ENCODE measurements around the gene LSM3.
A peak's percentile ranks its signal among the peaks of the same experiment; 100 is the strongest.

Gene LSM3

DNA sequence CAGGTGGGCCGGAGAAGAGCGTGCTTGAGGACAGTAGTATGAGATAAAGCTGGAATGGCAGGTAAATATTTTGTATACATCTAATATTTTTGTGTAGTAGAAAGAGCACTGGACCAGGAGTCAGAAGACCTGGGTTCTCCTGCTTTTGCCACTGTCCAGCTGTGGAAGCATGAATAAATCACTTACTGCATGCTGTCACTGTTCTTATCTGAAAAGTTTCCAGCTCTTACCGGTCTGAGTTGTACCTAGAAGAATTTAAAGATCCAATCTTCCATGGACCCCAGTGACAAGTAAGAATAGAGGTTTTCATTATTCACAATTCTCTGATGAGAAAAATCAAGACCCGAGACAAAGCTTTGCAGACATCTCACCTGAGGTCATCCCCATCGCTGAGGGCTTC is 6.1 kb upstream of the LSM3 start:
- Histone ChIP-seq H3K27ac (no peak overlapping the region), H3K36me3 (peaks cover 55% of the 10 kb centered on the region), H3K27me3 (ENCODE audit: insufficient read depth, low read depth, severe bottlenecking) (no peaks in the 10 kb centered on the region), H3K9me3 (ENCODE audit: severe bottlenecking) (no peaks in the 10 kb centered on the region), H3K4me3 (ENCODE audit: low read depth, low read length) (no peak overlapping the region)
- DNase-seq = no peak
- TF ChIP-seq, protein P1, sequence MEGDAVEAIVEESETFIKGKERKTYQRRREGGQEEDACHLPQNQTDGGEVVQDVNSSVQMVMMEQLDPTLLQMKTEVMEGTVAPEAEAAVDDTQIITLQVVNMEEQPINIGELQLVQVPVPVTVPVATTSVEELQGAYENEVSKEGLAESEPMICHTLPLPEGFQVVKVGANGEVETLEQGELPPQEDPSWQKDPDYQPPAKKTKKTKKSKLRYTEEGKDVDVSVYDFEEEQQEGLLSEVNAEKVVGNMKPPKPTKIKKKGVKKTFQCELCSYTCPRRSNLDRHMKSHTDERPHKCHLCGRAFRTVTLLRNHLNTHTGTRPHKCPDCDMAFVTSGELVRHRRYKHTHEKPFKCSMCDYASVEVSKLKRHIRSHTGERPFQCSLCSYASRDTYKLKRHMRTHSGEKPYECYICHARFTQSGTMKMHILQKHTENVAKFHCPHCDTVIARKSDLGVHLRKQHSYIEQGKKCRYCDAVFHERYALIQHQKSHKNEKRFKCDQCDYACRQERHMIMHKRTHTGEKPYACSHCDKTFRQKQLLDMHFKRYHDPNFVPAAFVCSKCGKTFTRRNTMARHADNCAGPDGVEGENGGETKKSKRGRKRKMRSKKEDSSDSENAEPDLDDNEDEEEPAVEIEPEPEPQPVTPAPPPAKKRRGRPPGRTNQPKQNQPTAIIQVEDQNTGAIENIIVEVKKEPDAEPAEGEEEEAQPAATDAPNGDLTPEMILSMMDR (IDR thresholded peaks at IDR 0.05; ENCODE audit: low read depth, low read length) = no peak

DNA sequence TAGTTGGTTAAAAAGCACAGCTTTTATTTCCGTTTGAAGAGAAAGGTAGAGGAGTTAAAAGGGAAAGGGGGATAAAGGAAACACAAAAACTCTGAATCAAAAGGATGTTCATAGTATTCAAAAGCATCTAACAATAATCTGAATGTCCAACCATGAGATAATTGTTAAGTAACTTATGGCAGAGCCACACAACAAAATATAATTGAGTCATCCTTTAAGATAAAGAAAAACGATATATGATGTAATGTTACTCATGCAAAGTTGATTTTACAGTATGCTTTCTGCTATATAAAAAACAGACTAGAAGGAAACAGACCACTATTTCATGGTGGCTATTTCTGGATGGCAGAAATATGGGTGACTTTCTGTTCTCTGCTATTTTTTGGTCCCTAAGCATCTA is 4.1 kb upstream of the LSM3 start:
- Histone ChIP-seq H3K36me3 (peaks cover 42% of the 10 kb centered on the region), H3K27ac (no peak overlapping the region)
- TF ChIP-seq, protein P1 (IDR thresholded peaks at IDR 0.05; ENCODE audit: low read depth, low read length) = no peak

DNA sequence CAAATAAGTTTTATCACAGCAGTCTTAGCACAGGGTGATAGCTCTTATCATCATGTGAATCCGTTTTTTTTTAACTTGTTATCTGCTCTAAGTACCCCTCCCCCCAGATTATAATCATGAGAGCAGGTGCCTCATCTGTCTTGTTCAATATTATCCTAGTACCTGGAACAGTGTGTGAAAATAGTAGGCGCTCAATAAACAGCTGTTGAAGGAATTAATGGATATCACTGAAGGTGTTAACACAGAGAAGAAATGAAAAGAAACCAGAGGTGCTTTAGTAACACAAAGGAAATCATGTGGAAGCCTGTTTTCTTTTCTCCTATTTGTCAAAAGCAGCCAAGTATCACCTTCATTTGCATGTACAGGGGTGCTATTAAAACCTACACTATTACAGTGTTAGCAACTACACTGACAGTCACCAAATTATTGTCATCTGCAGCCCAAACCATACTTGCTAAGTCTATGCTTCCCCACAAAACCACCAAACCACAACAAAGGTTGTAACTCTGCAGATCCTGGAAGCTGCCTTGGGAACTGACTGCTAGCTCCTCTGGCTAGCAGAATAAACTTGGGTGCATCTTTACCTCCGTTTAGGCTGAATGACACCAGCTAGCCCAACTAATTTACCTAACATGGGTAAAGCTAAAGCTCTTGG is 3.1 kb upstream of the LSM3 start:
- H3K27ac ChIP-seq = no peak overlapping the region
- TF ChIP-seq, protein P1 (IDR thresholded peaks at IDR 0.05; ENCODE audit: low read depth, low read length) = no peak
- no peak overlapping the region for H3K4me3 ChIP-seq (ENCODE audit: low read depth, low read length)
- no peaks in the 10 kb centered on the region for H3K27me3 ChIP-seq (ENCODE audit: insufficient read depth, low read depth, severe bottlenecking)
- no peaks in the 10 kb centered on the region for H3K9me3 ChIP-seq (ENCODE audit: severe bottlenecking)
- H3K36me3 ChIP-seq = peaks cover 32% of the 10 kb centered on the region
- no peak for DNase-seq

More for the DNA sequence above, 4.1 kb upstream of the LSM3 start:
- no peak for DNase-seq
- Histone ChIP-seq H3K4me3 (ENCODE audit: low read depth, low read length) (no peak overlapping the region), H3K27me3 (ENCODE audit: insufficient read depth, low read depth, severe bottlenecking) (no peaks in the 10 kb centered on the region), H3K9me3 (ENCODE audit: severe bottlenecking) (no peaks in the 10 kb centered on the region)

DNA sequence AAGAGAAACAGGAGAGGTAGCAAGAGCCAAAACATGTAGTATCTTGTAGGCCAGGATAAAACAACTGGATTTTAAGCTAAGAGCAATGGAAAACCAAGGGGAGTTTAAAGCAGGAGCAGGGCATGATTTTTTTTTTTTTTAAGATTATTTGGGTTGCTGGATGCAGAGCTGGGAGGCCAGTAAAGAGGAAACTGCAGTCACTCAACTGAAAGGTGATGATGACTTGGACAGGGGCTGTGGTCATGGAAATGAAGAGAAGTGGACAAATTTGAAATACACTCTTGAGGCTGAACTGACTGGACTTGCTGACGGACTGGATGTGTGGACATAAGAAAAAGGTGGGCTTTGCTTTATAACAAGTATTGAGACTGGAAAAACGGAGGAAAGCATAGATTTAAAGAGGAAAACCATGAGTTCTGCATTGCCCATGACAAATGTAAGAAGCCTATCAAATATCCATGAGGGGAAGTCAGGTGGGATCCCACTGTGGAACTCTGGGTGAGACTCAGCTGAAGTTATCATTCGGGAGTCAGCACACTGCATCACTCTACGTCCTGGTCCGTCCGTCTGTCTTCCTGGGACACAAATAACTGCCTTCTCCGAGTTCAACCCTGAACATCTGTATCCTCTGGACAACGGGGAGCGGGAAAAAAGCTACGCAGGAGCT is 904 bp upstream of the LSM3 start:
- Histone ChIP-seq H3K4me3 (ENCODE audit: low read depth, low read length) (peak overlapping the region; percentile 85), H3K9me3 (ENCODE audit: severe bottlenecking) (no peaks in the 10 kb centered on the region), H3K27ac (peak overlapping the region; percentile 92), H3K27me3 (ENCODE audit: insufficient read depth, low read depth, severe bottlenecking) (no peaks in the 10 kb centered on the region), H3K36me3 (peaks cover 29% of the 10 kb centered on the region)
- TF ChIP-seq, protein P1 (IDR thresholded peaks at IDR 0.05; ENCODE audit: low read depth, low read length) = no peak
- no peak for DNase-seq

DNA sequence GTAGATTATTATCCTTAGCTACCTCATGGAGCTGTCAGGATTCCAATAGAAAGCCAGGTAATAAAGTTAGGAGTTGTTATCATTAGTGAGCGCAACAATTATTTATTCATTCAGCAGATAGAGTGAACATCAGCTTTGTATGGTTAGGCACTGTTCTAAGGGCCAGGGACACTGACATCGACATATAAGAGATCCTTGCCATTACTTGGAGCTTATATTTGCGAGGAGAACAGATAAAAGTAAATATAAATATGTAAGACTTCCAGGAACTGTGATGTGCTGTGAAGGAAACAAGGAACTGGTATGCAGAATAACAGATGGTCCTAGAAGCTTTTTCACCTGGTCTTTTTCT is 473 bp downstream of the LSM3 start:
- Histone ChIP-seq H3K9me3 (ENCODE audit: severe bottlenecking) (no peaks in the 10 kb centered on the region), H3K4me3 (ENCODE audit: low read depth, low read length) (peak overlapping the region; percentile 85), H3K27ac (peak overlapping the region; percentile 92), H3K36me3 (peaks cover 38% of the 10 kb centered on the region), H3K27me3 (ENCODE audit: insufficient read depth, low read depth, severe bottlenecking) (no peaks in the 10 kb centered on the region)
- no peak for DNase-seq
- TF ChIP-seq, protein P1 (IDR thresholded peaks at IDR 0.05; ENCODE audit: low read depth, low read length) = no peak

All from WERI-Rb-1 (cell line).